IPS-11a (cell line): ENCODE measurements around the gene COX14.
A peak's percentile ranks its signal among the peaks of the same experiment; 100 is the strongest.
"Not testable (repeated sequence)": the region's sequence is repeated elsewhere in the genome, so short reads cannot be mapped to it uniquely, and the experiment has no call there.

ENCODE experiments used
- H3K4me3 ChIP-seq: one replicate; pipeline ENCODE4 v1.5.1; 2013; ENCODE audit warnings: low read depth, low read length, control low read depth

The COX14 gene

GRCh38 chr12:50107416-50108268 is 4.4 kb upstream of the COX14 start:
- H3K4me3 ChIP-seq = no peak overlapping the region

GRCh38 chr12:50109319-50109718 is 2.7 kb upstream of the COX14 start:
- no peak overlapping the region for H3K4me3 ChIP-seq

GRCh38 chr12:50110127-50110761 is 1.8 kb upstream of the COX14 start:
- H3K4me3 ChIP-seq = no peak overlapping the region

GRCh38 chr12:50110762-50111351 is 1.2 kb upstream of the COX14 start:
- H3K4me3 ChIP-seq = peak overlapping the region; percentile 33

- peak overlapping the region; percentile 33 for H3K4me3 ChIP-seq
These were observed 692 bp upstream of the COX14 start for GRCh38 chr12:50111395-50111692.

- peak overlapping the region; percentile 90 for H3K4me3 ChIP-seq
These were observed 601 bp downstream of the COX14 start for GRCh38 chr12:50112456-50113218.

GRCh38 chr12:50117057-50117622 is 5.1 kb downstream of the COX14 start:
- H3K4me3 ChIP-seq = no peak overlapping the region

- no peak overlapping the region for H3K4me3 ChIP-seq
These were observed 7.4 kb downstream of the COX14 start for GRCh38 chr12:50119387-50119786.

- no peak overlapping the region for H3K4me3 ChIP-seq
These were observed 8.5 kb downstream of the COX14 start for GRCh38 chr12:50120521-50120920.

GRCh38 chr12:50120953-50121352 is 8.9 kb downstream of the COX14 start:
- H3K4me3 ChIP-seq = no peak overlapping the region

GRCh38 chr12:50121641-50122040 is 9.6 kb downstream of the COX14 start:
- H3K4me3 ChIP-seq = no peak overlapping the region

- no peak overlapping the region for H3K4me3 ChIP-seq
These were observed 11.2 kb downstream of the COX14 start for GRCh38 chr12:50123203-50123602.

GRCh38 chr12:50127546-50127945 is 15.5 kb downstream of the COX14 start:
- H3K4me3 ChIP-seq = no peak overlapping the region

GRCh38 chr12:50129290-50129689 is 17.3 kb downstream of the COX14 start:
- no peak overlapping the region for H3K4me3 ChIP-seq

GRCh38 chr12:50132505-50133135 is 20.6 kb downstream of the COX14 start:
- H3K4me3 ChIP-seq = no peak overlapping the region

GRCh38 chr12:50142993-50143392 is 31.0 kb downstream of the COX14 start:
- H3K4me3 ChIP-seq = no peak overlapping the region

- H3K4me3 ChIP-seq = no peak overlapping the region
These were observed 33.4 kb downstream of the COX14 start for GRCh38 chr12:50145439-50145838.

- no peak overlapping the region for H3K4me3 ChIP-seq
These were observed 35.2 kb downstream of the COX14 start for GRCh38 chr12:50147281-50147680.

- H3K4me3 ChIP-seq = not testable (repeated sequence)
These were observed 36.0 kb downstream of the COX14 start for GRCh38 chr12:50148011-50148410.

- H3K4me3 ChIP-seq = no peak overlapping the region
These were observed 37.3 kb downstream of the COX14 start for GRCh38 chr12:50149311-50149710.
